HG03521 (cell line): ENCODE measurements around the gene EQTN.
"Not testable (repeated sequence)": the region's sequence is repeated elsewhere in the genome, so short reads cannot be mapped to it uniquely, and the experiment has no call there.

Source experiments
- ATAC-seq: cut with Tn5 transposase; IDR thresholded peaks from one replicate; pipeline ENCODE4 v1.9.1; 2021; ENCODE audit warnings: mild to moderate bottlenecking, moderate library complexity; ENCODE audit not compliant: unreplicated experiment

The EQTN gene

GRCh38 chr9:27303219-27303618 is 6.3 kb upstream of the EQTN start:
- ATAC-seq = no peak

- no peak for ATAC-seq
Observed at GRCh38 chr9:27293996-27294395, 3.0 kb downstream of the EQTN start.

- no peak for ATAC-seq
Observed at GRCh38 chr9:27292659-27293405, 4.1 kb downstream of the EQTN start.

GRCh38 chr9:27291292-27291691 is 5.7 kb downstream of the EQTN start:
- no peak for ATAC-seq

- ATAC-seq = no peak
Observed at GRCh38 chr9:27282269-27282668, 14.7 kb downstream of the EQTN start.

- ATAC-seq = no peak
Observed at GRCh38 chr9:27280860-27281259, 16.1 kb downstream of the EQTN start.

- no peak for ATAC-seq
Observed at GRCh38 chr9:27280249-27280648, 16.7 kb downstream of the EQTN start.

GRCh38 chr9:27279611-27280010 is 17.3 kb downstream of the EQTN start:
- no peak for ATAC-seq

GRCh38 chr9:27278374-27278773 is 18.6 kb downstream of the EQTN start:
- ATAC-seq = no peak

- no peak for ATAC-seq
Observed at GRCh38 chr9:27276193-27277030, 20.5 kb downstream of the EQTN start.

GRCh38 chr9:27273186-27273585 is 23.8 kb downstream of the EQTN start:
- ATAC-seq = no peak

GRCh38 chr9:27272103-27272502 is 24.8 kb downstream of the EQTN start:
- ATAC-seq = no peak

GRCh38 chr9:27261517-27262211 is 35.3 kb downstream of the EQTN start:
- ATAC-seq = no peak

GRCh38 chr9:27260789-27261516 is 36.0 kb downstream of the EQTN start:
- ATAC-seq = no peak

- no peak for ATAC-seq
Observed at GRCh38 chr9:27258662-27259061, 38.3 kb downstream of the EQTN start.

GRCh38 chr9:27248702-27249101 is 48.2 kb downstream of the EQTN start:
- ATAC-seq = no peak

GRCh38 chr9:27247756-27248155 is 49.2 kb downstream of the EQTN start:
- peak; percentile 64 for ATAC-seq

- ATAC-seq = not testable (repeated sequence)
Observed at GRCh38 chr9:27239648-27240047, 57.3 kb downstream of the EQTN start.
